GM19468 (cell line): ENCODE results near the gene PDE1C.

Source experiments
- ATAC-seq: cut with Tn5 transposase; IDR thresholded peaks from one replicate; pipeline ENCODE4 v1.9.1; 2021; ENCODE audit warnings: mild to moderate bottlenecking, moderate library complexity, moderate number of reproducible peaks; ENCODE audit not compliant: unreplicated experiment; ENCODE audit errors: extremely low read depth

The PDE1C gene

GRCh38 chr7:32047801-32048200 lies 22.4 kb downstream of the PDE1C start:
- no peak for ATAC-seq

- no peak for ATAC-seq
Measured at GRCh38 chr7:32047075-32047474, 23.1 kb downstream of the PDE1C start.

GRCh38 chr7:32045228-32045627 lies 25.0 kb downstream of the PDE1C start:
- ATAC-seq, result no peak

- ATAC-seq, result no peak
Measured at GRCh38 chr7:32044739-32045138, 25.5 kb downstream of the PDE1C start.

- no peak for ATAC-seq
Measured at GRCh38 chr7:32043688-32044087, 26.5 kb downstream of the PDE1C start.

- ATAC-seq, result no peak
Measured at GRCh38 chr7:32042900-32043299, 27.3 kb downstream of the PDE1C start.

- no peak for ATAC-seq
Measured at GRCh38 chr7:32039000-32039756, 31.0 kb downstream of the PDE1C start.

- ATAC-seq, result peak; percentile 75
Measured at GRCh38 chr7:32037650-32038198, 32.5 kb downstream of the PDE1C start.

- no peak for ATAC-seq
Measured at GRCh38 chr7:32036557-32036956, 33.6 kb downstream of the PDE1C start.

- ATAC-seq, result no peak
Measured at GRCh38 chr7:32034052-32034451, 36.2 kb downstream of the PDE1C start.

- no peak for ATAC-seq
Measured at GRCh38 chr7:32033006-32033405, 37.2 kb downstream of the PDE1C start.

- ATAC-seq, result no peak
Measured at GRCh38 chr7:32032211-32032610, 38.0 kb downstream of the PDE1C start.

- ATAC-seq, result no peak
Measured at GRCh38 chr7:32030904-32031692, 39.1 kb downstream of the PDE1C start.

- no peak for ATAC-seq
Measured at GRCh38 chr7:32026083-32026425, 44.2 kb downstream of the PDE1C start.

- no peak for ATAC-seq
Measured at GRCh38 chr7:32025381-32026082, 44.7 kb downstream of the PDE1C start.

- ATAC-seq, result no peak
Measured at GRCh38 chr7:32023376-32023775, 46.8 kb downstream of the PDE1C start.

- no peak for ATAC-seq
Measured at GRCh38 chr7:32022966-32023365, 47.2 kb downstream of the PDE1C start.

- ATAC-seq, result no peak
Measured at GRCh38 chr7:32020551-32021159, 49.6 kb downstream of the PDE1C start.

- ATAC-seq, result no peak
Measured at GRCh38 chr7:32018845-32019578, 51.2 kb downstream of the PDE1C start.

- no peak for ATAC-seq
Measured at GRCh38 chr7:32015133-32015532, 55.1 kb downstream of the PDE1C start.
